ENCODE measurements around the gene GPRIN3.
"Not testable (repeated sequence)": the region's sequence is repeated elsewhere in the genome, so short reads cannot be mapped to it uniquely, and the experiment has no call there.

The GPRIN3 gene

DNA sequence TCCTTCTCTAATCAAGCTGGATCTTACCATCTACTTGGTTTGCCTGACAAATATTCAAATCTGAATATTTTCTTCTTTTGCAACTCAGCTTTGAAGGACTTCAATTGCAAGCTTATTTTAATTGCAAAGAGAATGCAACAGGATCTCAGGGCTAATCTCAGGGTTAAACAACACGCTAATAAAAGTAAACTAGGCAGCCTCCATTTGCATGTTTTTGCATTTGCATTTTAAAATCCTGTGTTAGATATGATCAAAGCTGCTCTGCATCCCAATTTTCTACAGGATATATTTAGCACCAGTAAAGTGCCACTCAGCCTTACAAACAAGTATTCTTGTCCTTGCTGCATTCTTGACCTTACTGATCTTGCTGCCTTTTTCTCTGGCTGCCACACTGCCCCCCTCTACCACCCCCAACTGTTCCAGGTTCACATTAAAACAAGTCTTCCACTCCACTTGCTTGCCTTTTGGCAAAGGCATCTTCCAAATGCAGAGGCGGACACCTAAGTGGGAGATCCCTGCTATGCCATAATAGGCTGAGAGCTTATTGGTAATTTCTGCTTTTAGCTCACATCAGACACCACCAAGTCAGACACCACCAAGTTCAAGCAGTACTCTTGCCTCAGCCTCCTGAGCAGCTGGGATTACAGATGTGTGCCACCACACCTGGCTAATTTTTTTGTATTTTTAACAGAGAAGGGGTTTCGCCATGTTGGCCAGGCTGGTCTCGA is 48.1 kb downstream of the GPRIN3 start:
- no peak for DNase-seq (ENCODE audit: extremely low read depth, low read depth)
- TF ChIP-seq, protein P1, sequence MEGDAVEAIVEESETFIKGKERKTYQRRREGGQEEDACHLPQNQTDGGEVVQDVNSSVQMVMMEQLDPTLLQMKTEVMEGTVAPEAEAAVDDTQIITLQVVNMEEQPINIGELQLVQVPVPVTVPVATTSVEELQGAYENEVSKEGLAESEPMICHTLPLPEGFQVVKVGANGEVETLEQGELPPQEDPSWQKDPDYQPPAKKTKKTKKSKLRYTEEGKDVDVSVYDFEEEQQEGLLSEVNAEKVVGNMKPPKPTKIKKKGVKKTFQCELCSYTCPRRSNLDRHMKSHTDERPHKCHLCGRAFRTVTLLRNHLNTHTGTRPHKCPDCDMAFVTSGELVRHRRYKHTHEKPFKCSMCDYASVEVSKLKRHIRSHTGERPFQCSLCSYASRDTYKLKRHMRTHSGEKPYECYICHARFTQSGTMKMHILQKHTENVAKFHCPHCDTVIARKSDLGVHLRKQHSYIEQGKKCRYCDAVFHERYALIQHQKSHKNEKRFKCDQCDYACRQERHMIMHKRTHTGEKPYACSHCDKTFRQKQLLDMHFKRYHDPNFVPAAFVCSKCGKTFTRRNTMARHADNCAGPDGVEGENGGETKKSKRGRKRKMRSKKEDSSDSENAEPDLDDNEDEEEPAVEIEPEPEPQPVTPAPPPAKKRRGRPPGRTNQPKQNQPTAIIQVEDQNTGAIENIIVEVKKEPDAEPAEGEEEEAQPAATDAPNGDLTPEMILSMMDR (IDR thresholded peaks at IDR 0.05; ENCODE audit: low read depth, low read length, missing control alignments), result no peak
- no peak overlapping the region for H3K4me3 ChIP-seq (replicated peaks; ENCODE audit: low read depth, low read length)

DNA sequence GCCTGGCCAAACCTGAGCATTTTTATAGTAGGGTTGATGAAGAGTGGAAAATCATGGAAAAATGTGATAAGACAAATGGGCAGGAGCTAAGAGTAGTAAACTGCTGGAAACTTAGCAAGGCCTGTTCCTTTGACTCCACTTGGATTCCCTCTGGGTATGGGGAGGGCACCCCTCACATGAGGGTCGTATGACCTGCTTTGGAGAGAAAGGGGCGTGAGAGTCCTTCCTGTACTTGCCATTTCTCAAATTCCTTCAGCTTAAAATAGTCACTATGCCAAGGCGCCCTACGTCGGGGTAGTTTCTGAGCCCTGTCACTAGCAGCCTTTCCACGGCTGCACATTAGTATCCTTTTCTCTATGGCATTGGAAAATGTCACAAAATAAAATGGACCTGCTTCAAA is 49.1 kb downstream of the GPRIN3 start:
- no peak for DNase-seq (ENCODE audit: extremely low read depth, low read depth)
- no peak overlapping the region for H3K4me3 ChIP-seq (replicated peaks; ENCODE audit: low read depth, low read length)
- TF ChIP-seq, protein P1 (IDR thresholded peaks at IDR 0.05; ENCODE audit: low read depth, low read length, missing control alignments), result no peak

DNA sequence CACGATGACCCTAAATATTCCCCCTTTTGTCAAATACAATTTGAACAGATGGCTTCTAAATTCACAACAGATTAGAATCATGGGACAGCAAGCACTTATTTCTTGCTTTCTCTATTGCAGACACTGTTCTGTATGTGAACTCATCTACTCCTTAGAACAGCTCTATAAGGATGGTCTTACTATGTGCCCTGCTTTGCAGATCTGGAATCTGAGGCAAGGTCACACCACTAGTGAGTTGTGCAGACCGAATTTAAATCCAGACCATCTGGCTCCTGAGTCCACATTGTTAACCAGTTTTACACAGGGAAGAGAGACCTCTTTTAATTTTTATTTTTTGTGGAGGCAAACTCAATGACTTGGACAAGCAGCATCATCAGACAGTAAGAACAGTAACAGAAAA is 50.2 kb downstream of the GPRIN3 start:
- no peak for DNase-seq (ENCODE audit: extremely low read depth, low read depth)
- TF ChIP-seq, protein P1 (IDR thresholded peaks at IDR 0.05; ENCODE audit: low read depth, low read length, missing control alignments), result no peak
- H3K4me3 ChIP-seq (replicated peaks; ENCODE audit: low read depth, low read length), result no peak overlapping the region

DNA sequence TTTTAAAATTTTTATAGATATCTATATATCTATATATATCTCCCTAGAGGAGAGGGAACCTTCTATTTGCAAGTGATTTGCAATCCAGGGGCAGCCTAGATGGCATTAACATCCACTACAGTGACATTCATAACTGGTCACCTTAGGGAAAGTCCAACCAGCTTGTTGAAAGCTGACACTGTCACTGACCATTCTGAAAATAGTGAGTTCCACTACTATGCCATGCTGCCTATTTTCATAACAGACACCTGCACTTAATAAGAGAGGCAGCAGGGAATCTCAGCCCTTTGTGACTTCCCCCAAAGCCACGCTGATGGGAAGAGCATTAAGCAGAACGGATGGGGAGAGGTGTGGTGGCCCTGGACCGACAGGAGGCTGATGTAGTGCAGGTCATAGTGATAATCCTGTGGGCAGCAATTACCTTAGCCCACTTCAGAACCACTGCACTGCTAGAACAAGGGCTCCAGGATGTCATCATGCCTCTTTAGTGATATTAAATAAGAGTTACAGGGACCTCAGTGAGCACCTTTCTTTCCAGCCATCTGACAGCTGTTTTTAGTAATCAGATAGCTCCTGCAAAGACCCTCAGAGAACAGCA is 51.3 kb downstream of the GPRIN3 start:
- TF ChIP-seq, protein P1 (IDR thresholded peaks at IDR 0.05; ENCODE audit: low read depth, low read length, missing control alignments), result no peak
- DNase-seq (ENCODE audit: extremely low read depth, low read depth), result no peak
- no peak overlapping the region for H3K4me3 ChIP-seq (replicated peaks; ENCODE audit: low read depth, low read length)

DNA sequence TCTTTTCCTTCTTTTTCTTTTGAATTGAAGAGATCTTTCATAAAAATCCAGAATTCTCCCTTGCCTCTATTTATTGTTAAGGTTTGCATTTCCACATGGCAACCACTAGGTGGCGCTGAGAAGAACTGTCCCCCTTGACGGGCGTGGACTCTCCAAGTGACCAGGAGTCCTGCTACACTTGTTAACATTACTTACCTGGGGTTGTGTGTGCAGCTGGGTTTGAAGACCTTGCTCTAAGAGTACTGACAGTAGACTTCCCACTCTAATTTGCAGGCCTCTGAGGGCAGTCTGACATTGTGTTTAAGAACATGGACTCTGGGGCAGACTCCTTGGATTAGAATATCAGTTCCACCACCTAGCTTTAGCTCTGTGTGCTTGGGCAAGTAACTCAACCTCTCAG is 52.8 kb downstream of the GPRIN3 start:
- peak; percentile 1 for DNase-seq (ENCODE audit: extremely low read depth, low read depth)

GRCh38 chr4:89254347-89254746 is 53.3 kb downstream of the GPRIN3 start:
- not testable (repeated sequence) for H3K4me3 ChIP-seq (replicated peaks; ENCODE audit: low read depth, low read length); DNase-seq (ENCODE audit: extremely low read depth, low read depth)

More for the DNA sequence above, 52.8 kb downstream of the GPRIN3 start:
- TF ChIP-seq, protein P1 (IDR thresholded peaks at IDR 0.05; ENCODE audit: low read depth, low read length, missing control alignments), result peak; percentile 82
- H3K4me3 ChIP-seq (replicated peaks; ENCODE audit: low read depth, low read length), result no peak overlapping the region

- no peak for DNase-seq (ENCODE audit: extremely low read depth, low read depth)
- TF ChIP-seq, protein P1 (IDR thresholded peaks at IDR 0.05; ENCODE audit: low read depth, low read length, missing control alignments), result no peak
- H3K4me3 ChIP-seq (replicated peaks; ENCODE audit: low read depth, low read length), result no peak overlapping the region
These were observed 53.7 kb downstream of the GPRIN3 start for GRCh38 chr4:89253935-89254334.

All from HFF-Myc (cell line).